IPS-18c (cell line): ENCODE measurements around the gene AGFG1.
A peak's percentile ranks its signal among the peaks of the same experiment; 100 is the strongest.

Experiments
- H3K4me3 ChIP-seq: 2 replicates; pipeline ENCODE4 v1.7.0; 2013; ENCODE audit warnings: low read depth, mild to moderate bottlenecking, low read length, moderate library complexity; ENCODE audit not compliant: insufficient read depth
- H3K9me3 ChIP-seq: one replicate; pipeline ENCODE4 v1.6.1; 2013; ENCODE audit warnings: mild to moderate bottlenecking, low read length, moderate library complexity; ENCODE audit not compliant: control insufficient read depth, insufficient read depth

Gene AGFG1

GRCh38 chr2:227456772-227457171, 15.2 kb upstream of the AGFG1 start:
- no peaks in the 10 kb centered on the region for H3K9me3 ChIP-seq
- no peak overlapping the region for H3K4me3 ChIP-seq

- Histone ChIP-seq H3K9me3 (no peaks in the 10 kb centered on the region), H3K4me3 (no peak overlapping the region)
Observed at GRCh38 chr2:227460070-227460485, 11.9 kb upstream of the AGFG1 start.

GRCh38 chr2:227460833-227461232, 11.1 kb upstream of the AGFG1 start:
- no peaks in the 10 kb centered on the region for H3K9me3 ChIP-seq
- H3K4me3 ChIP-seq = no peak overlapping the region

GRCh38 chr2:227461811-227462461, 10.0 kb upstream of the AGFG1 start:
- H3K4me3 ChIP-seq = no peak overlapping the region
- H3K9me3 ChIP-seq = no peaks in the 10 kb centered on the region

- Histone ChIP-seq H3K9me3 (no peaks in the 10 kb centered on the region), H3K4me3 (no peak overlapping the region)
Observed at GRCh38 chr2:227462462-227462951, 9.4 kb upstream of the AGFG1 start.

- no peak overlapping the region for H3K4me3 ChIP-seq
- no peaks in the 10 kb centered on the region for H3K9me3 ChIP-seq
Observed at GRCh38 chr2:227462972-227463931, 8.7 kb upstream of the AGFG1 start.

GRCh38 chr2:227464361-227464760, 7.6 kb upstream of the AGFG1 start:
- Histone ChIP-seq H3K9me3 (no peaks in the 10 kb centered on the region), H3K4me3 (no peak overlapping the region)

- Histone ChIP-seq H3K4me3 (no peak overlapping the region), H3K9me3 (no peaks in the 10 kb centered on the region)
Observed at GRCh38 chr2:227464851-227465250, 7.1 kb upstream of the AGFG1 start.

GRCh38 chr2:227466887-227467600, 4.9 kb upstream of the AGFG1 start:
- no peak overlapping the region for H3K4me3 ChIP-seq
- H3K9me3 ChIP-seq = no peaks in the 10 kb centered on the region

GRCh38 chr2:227471412-227471811, 544 bp upstream of the AGFG1 start:
- Histone ChIP-seq H3K9me3 (no peaks in the 10 kb centered on the region), H3K4me3 (no peak overlapping the region)

- H3K4me3 ChIP-seq = peak overlapping the region; percentile 84
- H3K9me3 ChIP-seq = no peaks in the 10 kb centered on the region
Observed at GRCh38 chr2:227472265-227473121, 537 bp downstream of the AGFG1 start.

GRCh38 chr2:227473122-227473461, 1.1 kb downstream of the AGFG1 start:
- H3K4me3 ChIP-seq = peak overlapping the region; percentile 84
- no peaks in the 10 kb centered on the region for H3K9me3 ChIP-seq

- H3K4me3 ChIP-seq = peak overlapping the region; percentile 84; the same call in 1 of the 2 replicates
- no peaks in the 10 kb centered on the region for H3K9me3 ChIP-seq
Observed at GRCh38 chr2:227473806-227474205, 1.9 kb downstream of the AGFG1 start.

- Histone ChIP-seq H3K9me3 (no peaks in the 10 kb centered on the region), H3K4me3 (no peak overlapping the region)
Observed at GRCh38 chr2:227474410-227474809, 2.5 kb downstream of the AGFG1 start.

GRCh38 chr2:227477291-227477690, 5.3 kb downstream of the AGFG1 start:
- H3K9me3 ChIP-seq = no peaks in the 10 kb centered on the region
- no peak overlapping the region for H3K4me3 ChIP-seq

GRCh38 chr2:227479865-227480475, 8.0 kb downstream of the AGFG1 start:
- Histone ChIP-seq H3K9me3 (no peaks in the 10 kb centered on the region), H3K4me3 (no peak overlapping the region)
